SU-DHL-6 (cell line): ENCODE results near the gene ELF4.

Experiments
- CTCF ChIP-seq: fragments of 200-600 bp; sonication (generic); IDR thresholded peaks from one replicate; pipeline ENCODE4 v1.5.1; 2017; ENCODE audit warnings: antibody characterized with exemption, mild to moderate bottlenecking, low read length, moderate library complexity; ENCODE audit not compliant: insufficient read depth, poor library complexity, severe bottlenecking
- EZH2phosphoT487 ChIP-seq: fragments of 200-600 bp; sonication (generic), shearing (Covaris generic); conservative IDR thresholded peaks from 2 replicates; pipeline ENCODE4 v1.6.1; 2018; ENCODE audit warnings: mild to moderate bottlenecking, antibody characterized with exemption, low read length, moderate library complexity, mixed read lengths

- TF ChIP-seq CTCF (no peak), EZH2phosphoT487 (no peak)
Measured at GRCh38 chrX:130030826-130031225, 79.5 kb downstream of the ELF4 start.
